Suprapubic skin (tissue), 4 donors: Measurements from ENCODE around the gene TCP11.

Experiments used
- EP300 ChIP-seq: sonication (generic); formaldehyde crosslinking; IDR thresholded peaks from one replicate; pipeline ENCODE4 v1.6.1; 2017; ENCODE audit warnings: antibody characterized with exemption
- POLR2A ChIP-seq, 2 donors: fragments of 450-650 bp; IDR thresholded peaks; one replicate each; pipeline ENCODE4 v1.6.1; 2017; ENCODE audit warnings: antibody characterized with exemption in 2 of 2, mild to moderate bottlenecking in 2 of 2, moderate library complexity in 2 of 2
- POLR2AphosphoS5 ChIP-seq, 3 donors: sonication (generic); formaldehyde crosslinking; IDR thresholded peaks; one replicate each; pipeline ENCODE4 v1.6.1; 2017; ENCODE audit warnings: antibody characterized with exemption in 3 of 3
- TF ChIP-seq, protein P1 (sequence below), 2 donors: fragments of 200-600 bp in 1 of 2; fragments of 450-650 bp in 1 of 2; sonication (generic) in 1 of 2; IDR thresholded peaks; one replicate each; pipeline ENCODE4 v1.5.1; 2016 to 2019; ENCODE audit warnings: antibody characterized with exemption in 2 of 2, mild to moderate bottlenecking in 1 of 2, moderate library complexity in 1 of 2

DNA sequence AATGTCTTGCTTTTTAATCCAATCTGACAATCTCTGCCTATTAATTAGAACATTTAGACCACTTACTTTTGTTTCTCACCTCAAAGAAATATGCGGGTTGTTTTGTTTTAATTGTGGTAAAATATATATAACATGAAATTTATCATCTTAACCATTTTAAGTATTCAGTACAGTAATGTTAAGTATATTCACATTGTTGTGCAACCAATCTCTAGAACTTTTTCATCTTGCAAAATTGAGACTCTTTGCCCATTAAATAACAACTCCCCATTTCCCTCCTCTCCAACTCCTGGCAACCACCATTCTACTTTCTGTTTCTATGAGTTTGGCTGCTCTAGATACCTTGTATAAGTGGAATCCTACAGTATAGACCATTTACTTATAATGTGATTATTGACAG lies 13.8 kb upstream of the TCP11 start:
- TF ChIP-seq, protein P1, sequence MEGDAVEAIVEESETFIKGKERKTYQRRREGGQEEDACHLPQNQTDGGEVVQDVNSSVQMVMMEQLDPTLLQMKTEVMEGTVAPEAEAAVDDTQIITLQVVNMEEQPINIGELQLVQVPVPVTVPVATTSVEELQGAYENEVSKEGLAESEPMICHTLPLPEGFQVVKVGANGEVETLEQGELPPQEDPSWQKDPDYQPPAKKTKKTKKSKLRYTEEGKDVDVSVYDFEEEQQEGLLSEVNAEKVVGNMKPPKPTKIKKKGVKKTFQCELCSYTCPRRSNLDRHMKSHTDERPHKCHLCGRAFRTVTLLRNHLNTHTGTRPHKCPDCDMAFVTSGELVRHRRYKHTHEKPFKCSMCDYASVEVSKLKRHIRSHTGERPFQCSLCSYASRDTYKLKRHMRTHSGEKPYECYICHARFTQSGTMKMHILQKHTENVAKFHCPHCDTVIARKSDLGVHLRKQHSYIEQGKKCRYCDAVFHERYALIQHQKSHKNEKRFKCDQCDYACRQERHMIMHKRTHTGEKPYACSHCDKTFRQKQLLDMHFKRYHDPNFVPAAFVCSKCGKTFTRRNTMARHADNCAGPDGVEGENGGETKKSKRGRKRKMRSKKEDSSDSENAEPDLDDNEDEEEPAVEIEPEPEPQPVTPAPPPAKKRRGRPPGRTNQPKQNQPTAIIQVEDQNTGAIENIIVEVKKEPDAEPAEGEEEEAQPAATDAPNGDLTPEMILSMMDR (IDR thresholded peaks at IDR 0.05) = no peak
- TF ChIP-seq POLR2AphosphoS5 (IDR thresholded peaks at IDR 0.05) = no peak
- TF ChIP-seq EP300 = no peak
- TF ChIP-seq POLR2A (IDR thresholded peaks at IDR 0.05) = no peak
